ENCODE results near the gene FRYL.
"Not testable (repeated sequence)": the region's sequence is repeated elsewhere in the genome, so short reads cannot be mapped to it uniquely, and the experiment has no call there.

Gene FRYL

GRCh38 chr4:48483006-48483776, 296.9 kb downstream of the FRYL start, which contains the start of gene SLC10A4:
SLC10A4 (plus strand) TSS chr4:48483343; CDS start chr4:48483562, 219 bp downstream.
- DNase-seq, result no peak

- no peak for DNase-seq
These were observed 298.5 kb downstream of the FRYL start for GRCh38 chr4:48481581-48481980.

GRCh38 chr4:48478273-48478672, 301.8 kb downstream of the FRYL start:
- DNase-seq, result no peak

GRCh38 chr4:48475770-48476169, 304.3 kb downstream of the FRYL start:
- DNase-seq, result no peak

GRCh38 chr4:48472794-48473193, 307.3 kb downstream of the FRYL start:
- no peak for DNase-seq

- no peak for DNase-seq
These were observed 309.5 kb downstream of the FRYL start for GRCh38 chr4:48470570-48470969.

GRCh38 chr4:48470137-48470536, 309.9 kb downstream of the FRYL start:
- no peak for DNase-seq

- no peak for DNase-seq
These were observed 312.2 kb downstream of the FRYL start for GRCh38 chr4:48467891-48468290.

GRCh38 chr4:48467442-48467841, 312.6 kb downstream of the FRYL start:
- no peak for DNase-seq

GRCh38 chr4:48462363-48462762, 317.7 kb downstream of the FRYL start:
- DNase-seq, result no peak

GRCh38 chr4:48461000-48461399, 319.1 kb downstream of the FRYL start:
- no peak for DNase-seq

GRCh38 chr4:48454591-48454990, 325.5 kb downstream of the FRYL start:
- DNase-seq, result no peak

GRCh38 chr4:48451656-48452055, 328.4 kb downstream of the FRYL start:
- DNase-seq, result not testable (repeated sequence)

GRCh38 chr4:48450740-48451139, 329.3 kb downstream of the FRYL start:
- no peak for DNase-seq

GRCh38 chr4:48449151-48449550, 330.9 kb downstream of the FRYL start:
- DNase-seq, result no peak

Measured in NK-92 treated with Interleukin-12 subunit alpha and Interleukin-12 subunit beta, amount 100 ng/mL, for 24 hours (cell line).